ENCODE measurements around the gene AKR1C3.

Gene AKR1C3

GRCh38 chr10:5146920-5147254 lies 52.7 kb downstream of the AKR1C3 start:
- TF ChIP-seq, protein P1, sequence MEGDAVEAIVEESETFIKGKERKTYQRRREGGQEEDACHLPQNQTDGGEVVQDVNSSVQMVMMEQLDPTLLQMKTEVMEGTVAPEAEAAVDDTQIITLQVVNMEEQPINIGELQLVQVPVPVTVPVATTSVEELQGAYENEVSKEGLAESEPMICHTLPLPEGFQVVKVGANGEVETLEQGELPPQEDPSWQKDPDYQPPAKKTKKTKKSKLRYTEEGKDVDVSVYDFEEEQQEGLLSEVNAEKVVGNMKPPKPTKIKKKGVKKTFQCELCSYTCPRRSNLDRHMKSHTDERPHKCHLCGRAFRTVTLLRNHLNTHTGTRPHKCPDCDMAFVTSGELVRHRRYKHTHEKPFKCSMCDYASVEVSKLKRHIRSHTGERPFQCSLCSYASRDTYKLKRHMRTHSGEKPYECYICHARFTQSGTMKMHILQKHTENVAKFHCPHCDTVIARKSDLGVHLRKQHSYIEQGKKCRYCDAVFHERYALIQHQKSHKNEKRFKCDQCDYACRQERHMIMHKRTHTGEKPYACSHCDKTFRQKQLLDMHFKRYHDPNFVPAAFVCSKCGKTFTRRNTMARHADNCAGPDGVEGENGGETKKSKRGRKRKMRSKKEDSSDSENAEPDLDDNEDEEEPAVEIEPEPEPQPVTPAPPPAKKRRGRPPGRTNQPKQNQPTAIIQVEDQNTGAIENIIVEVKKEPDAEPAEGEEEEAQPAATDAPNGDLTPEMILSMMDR (conservative IDR thresholded peaks at IDR 0.05; ENCODE audit: low read length) = no peak

GRCh38 chr10:5147255-5147980 lies 53.2 kb downstream of the AKR1C3 start:
- H3K4me3 ChIP-seq (ENCODE audit: low read length) = no peak overlapping the region
- DNase-seq (ENCODE audit: low read depth) = no peak
- TF ChIP-seq, protein P1 (conservative IDR thresholded peaks at IDR 0.05; ENCODE audit: low read length) = no peak

More at GRCh38 chr10:5146920-5147254, 52.7 kb downstream of the AKR1C3 start:
- H3K4me3 ChIP-seq (ENCODE audit: low read length) = no peak overlapping the region
- no peak for DNase-seq (ENCODE audit: low read depth)

DNA sequence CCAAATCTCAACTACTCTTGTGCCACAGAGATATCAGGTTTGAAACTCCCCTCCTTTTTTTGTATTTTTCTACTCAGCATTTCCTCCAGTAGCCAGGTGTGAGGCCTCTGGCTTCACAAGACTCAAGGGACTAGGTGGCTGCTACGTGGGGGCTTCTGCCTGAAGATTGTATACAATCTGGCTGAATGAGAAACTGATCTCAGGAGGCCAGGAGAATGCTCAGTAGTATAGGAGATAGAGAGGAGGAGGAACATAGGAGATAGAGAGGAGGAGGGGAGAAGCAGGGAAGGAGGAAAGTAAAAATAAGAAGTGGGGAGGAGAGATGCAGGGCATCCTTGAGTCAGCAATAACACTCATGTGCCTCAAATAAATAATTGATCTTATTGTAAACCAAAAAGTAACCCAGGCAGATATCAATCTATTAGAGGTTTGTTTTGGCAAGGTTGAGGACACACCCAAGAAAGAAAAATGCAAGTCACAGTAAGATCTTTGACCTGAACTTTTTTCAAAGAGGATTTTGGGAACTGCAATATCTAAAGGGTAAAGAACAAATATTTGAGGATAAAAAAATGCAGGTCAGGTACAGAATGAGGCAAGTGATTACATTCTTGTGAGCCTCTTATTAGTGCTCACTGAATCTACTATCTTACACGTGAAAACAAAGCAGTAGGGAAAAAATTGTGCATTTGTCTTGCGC lies 53.9 kb downstream of the AKR1C3 start:
- DNase-seq (ENCODE audit: low read depth) = no peak
- TF ChIP-seq, protein P1 (conservative IDR thresholded peaks at IDR 0.05; ENCODE audit: low read length) = no peak
- H3K4me3 ChIP-seq (ENCODE audit: low read length) = no peak overlapping the region

GRCh38 chr10:5148678-5149032 lies 54.4 kb downstream of the AKR1C3 start:
- H3K4me3 ChIP-seq (ENCODE audit: low read length) = no peak overlapping the region
- TF ChIP-seq, protein P1 (conservative IDR thresholded peaks at IDR 0.05; ENCODE audit: low read length) = no peak
- no peak for DNase-seq (ENCODE audit: low read depth)

DNA sequence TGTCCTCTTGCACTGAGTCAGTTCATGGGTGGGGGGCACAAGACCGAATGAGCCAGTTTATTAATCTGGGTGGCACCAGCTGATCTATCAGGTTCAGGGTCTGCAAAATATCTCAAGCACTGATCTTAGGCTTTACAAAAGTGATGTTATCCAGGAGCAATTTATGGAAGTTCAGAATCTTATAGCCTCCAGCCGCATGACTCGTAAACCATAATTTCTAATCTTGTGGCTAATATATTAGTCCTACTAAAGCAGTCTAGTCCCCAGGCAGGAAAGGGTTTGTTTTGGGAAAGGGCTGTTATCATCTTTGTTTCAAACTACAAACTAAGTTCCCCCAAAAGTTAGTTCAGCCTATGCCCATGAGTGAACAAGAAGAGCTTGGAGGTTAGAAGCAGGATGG lies 56.9 kb downstream of the AKR1C3 start:
- no peak for DNase-seq (ENCODE audit: low read depth)
- TF ChIP-seq, protein P1 (conservative IDR thresholded peaks at IDR 0.05; ENCODE audit: low read length) = no peak
- H3K4me3 ChIP-seq (ENCODE audit: low read length) = no peak overlapping the region

GRCh38 chr10:5155951-5156350 lies 61.7 kb downstream of the AKR1C3 start:
- DNase-seq (ENCODE audit: low read depth) = no peak
- TF ChIP-seq, protein P1 (conservative IDR thresholded peaks at IDR 0.05; ENCODE audit: low read length) = no peak
- H3K4me3 ChIP-seq (ENCODE audit: low read length) = no peak overlapping the region

Data from AG10803 (cell line).